SK-N-SH (cell line): ENCODE results near the gene ABLIM2.

Source experiments
- EP300 ChIP-seq, 2 experiments: IDR thresholded peaks; 2 replicates each; pipeline versions ENCODE4 v1.4.0 to v1.6.1; 2012; ENCODE audit warnings: borderline replicate concordance in 1 of 2, low read depth in 1 of 2, low read length in 1 of 2
- EZH2phosphoT487 ChIP-seq: fragments of 200-600 bp; sonication (generic); IDR thresholded peaks from 2 replicates; pipeline ENCODE4 v1.6.1; 2017; ENCODE audit warnings: low read depth, mixed run types, mild to moderate bottlenecking, antibody characterized with exemption, moderate library complexity, borderline replicate concordance
- FOSL2 ChIP-seq: IDR thresholded peaks from 2 replicates; pipeline ENCODE4 v1.4.0; 2012; ENCODE audit warnings: low read depth, mild to moderate bottlenecking, moderate library complexity, borderline replicate concordance
- MEF2A ChIP-seq: IDR thresholded peaks from 2 replicates; pipeline ENCODE4 v1.4.0; 2012; ENCODE audit warnings: low read depth, borderline replicate concordance
- RAD21 ChIP-seq: IDR thresholded peaks from 2 replicates; pipeline ENCODE4 v1.6.1; 2012; ENCODE audit warnings: mild to moderate bottlenecking, low read length
- RFX5 ChIP-seq: IDR thresholded peaks from 2 replicates; pipeline ENCODE4 v1.6.1; 2012; ENCODE audit warnings: mild to moderate bottlenecking, improper control_type of control experiment, low read length
- YY1 ChIP-seq: IDR thresholded peaks from 2 replicates; pipeline ENCODE4 v1.4.0; 2012; ENCODE audit warnings: low read depth, mild to moderate bottlenecking
- TF ChIP-seq, protein P1 (sequence below): fragments of 200-600 bp; sonication (generic); IDR thresholded peaks from 2 replicates; pipeline ENCODE4 v1.6.1; 2017; ENCODE audit warnings: antibody characterized with exemption, mild to moderate bottlenecking, moderate library complexity

DNA sequence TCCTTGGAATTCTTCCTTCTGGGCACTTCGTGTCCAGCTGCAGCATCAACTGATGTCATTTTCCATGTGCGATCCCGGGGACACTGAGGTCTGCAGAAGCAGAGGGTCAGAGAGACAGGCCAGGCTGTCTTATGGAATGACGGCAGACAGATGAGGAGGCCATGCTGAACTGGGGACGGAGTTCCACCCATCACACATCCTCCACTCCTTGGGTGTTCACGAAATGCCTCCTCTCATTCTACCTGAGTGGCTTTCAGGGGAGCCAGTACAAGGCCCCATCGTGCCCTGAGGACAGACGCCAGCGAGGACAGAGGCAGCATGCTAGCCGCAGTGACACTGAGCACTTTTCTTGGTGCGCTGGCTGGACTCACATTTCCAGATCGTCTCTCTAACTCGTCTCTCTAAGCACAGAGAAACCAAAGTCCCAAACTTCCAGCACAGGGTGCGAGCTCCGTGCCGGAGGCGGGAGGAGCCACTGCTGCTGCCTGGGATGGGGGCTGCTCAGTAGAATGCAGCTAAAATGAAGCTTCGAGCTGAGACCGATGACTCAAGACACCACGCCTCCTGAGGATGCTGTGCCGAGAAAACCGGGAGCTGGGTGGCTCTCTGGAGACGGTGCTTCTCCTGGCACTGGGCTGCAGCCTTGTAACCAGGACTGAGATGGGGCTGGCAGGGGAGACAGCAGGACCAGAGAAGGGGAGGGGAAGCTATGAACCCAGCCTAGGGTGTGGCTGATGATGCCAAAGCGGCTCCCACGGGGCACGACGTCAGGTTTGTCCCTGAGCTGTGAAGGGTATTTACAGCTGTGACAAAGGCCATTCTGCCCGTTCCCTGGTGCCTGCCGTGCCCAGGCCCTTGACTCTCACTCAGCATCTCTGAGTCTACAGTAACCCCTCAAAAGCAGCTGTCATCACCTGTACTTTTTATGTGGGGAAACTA, 8.2 kb downstream of the ABLIM2 start:
- TF ChIP-seq, protein P1, sequence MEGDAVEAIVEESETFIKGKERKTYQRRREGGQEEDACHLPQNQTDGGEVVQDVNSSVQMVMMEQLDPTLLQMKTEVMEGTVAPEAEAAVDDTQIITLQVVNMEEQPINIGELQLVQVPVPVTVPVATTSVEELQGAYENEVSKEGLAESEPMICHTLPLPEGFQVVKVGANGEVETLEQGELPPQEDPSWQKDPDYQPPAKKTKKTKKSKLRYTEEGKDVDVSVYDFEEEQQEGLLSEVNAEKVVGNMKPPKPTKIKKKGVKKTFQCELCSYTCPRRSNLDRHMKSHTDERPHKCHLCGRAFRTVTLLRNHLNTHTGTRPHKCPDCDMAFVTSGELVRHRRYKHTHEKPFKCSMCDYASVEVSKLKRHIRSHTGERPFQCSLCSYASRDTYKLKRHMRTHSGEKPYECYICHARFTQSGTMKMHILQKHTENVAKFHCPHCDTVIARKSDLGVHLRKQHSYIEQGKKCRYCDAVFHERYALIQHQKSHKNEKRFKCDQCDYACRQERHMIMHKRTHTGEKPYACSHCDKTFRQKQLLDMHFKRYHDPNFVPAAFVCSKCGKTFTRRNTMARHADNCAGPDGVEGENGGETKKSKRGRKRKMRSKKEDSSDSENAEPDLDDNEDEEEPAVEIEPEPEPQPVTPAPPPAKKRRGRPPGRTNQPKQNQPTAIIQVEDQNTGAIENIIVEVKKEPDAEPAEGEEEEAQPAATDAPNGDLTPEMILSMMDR, result no peak
- TF ChIP-seq EZH2phosphoT487, result no peak
- TF ChIP-seq FOSL2, result no peak
- no peak for TF ChIP-seq RAD21
- no peak for TF ChIP-seq MEF2A
- TF ChIP-seq RFX5, result no peak
- TF ChIP-seq EP300 (IDR thresholded peaks at IDR 0.05; ENCODE audit: borderline replicate concordance in 1 of 2, low read depth in 1 of 2, low read length in 1 of 2), result no peak
- no peak for TF ChIP-seq YY1
